A673 (cell line): Measurements from ENCODE around the gene DLL1. TPM values are rescaled to one million over a fixed set of nuclear protein-coding genes. Genes with fewer than 3 reads are reported as not detected.
A peak's percentile ranks its signal among the peaks of the same experiment; 100 is the strongest.

ENCODE experiments used
- BruUV-seq: library from RNA; stranded (reverse); fragments of 400-500 nt; replicated peaks from 2 replicates; lab custom pipeline; 2021; lab: Mats Ljungman, UMichigan
- CTCF ChIA-PET: fragments of 300-600 bp; sonication (Branson Sonifier 250); formaldehyde crosslinking; loops from one replicate; lab custom pipeline; 2022; ENCODE audit warnings: antibody characterized with exemption; lab: Charles Lee
- POLR2A ChIA-PET: fragments of 300-600 bp; sonication (Branson Sonifier 250); formaldehyde crosslinking; loops from one replicate; lab custom pipeline; 2022; ENCODE audit warnings: antibody characterized with exemption; ENCODE audit not compliant: low non-redundant PET; lab: Charles Lee
- DNase-seq: peaks from one replicate; pipeline ENCODE4 v3.0.0-alpha.2; 2015; ENCODE audit warnings: low spot score
- H3K27ac ChIP-seq: fragments of 200-600 bp; sonication (generic); 2 replicates; pipeline ENCODE4 v1.5.1; 2016; ENCODE audit warnings: mixed run types, low read depth, mild to moderate bottlenecking, mixed read lengths, antibody characterized with exemption, low read length; ENCODE audit not compliant: poor library complexity, severe bottlenecking
- H3K27me3 ChIP-seq: fragments of 200-600 bp; sonication (generic); replicated peaks from 2 replicates; pipeline ENCODE4 v1.6.1; 2017; ENCODE audit warnings: mixed run types, low read depth, mild to moderate bottlenecking, mixed read lengths, antibody characterized with exemption, low read length; ENCODE audit not compliant: insufficient read depth, poor library complexity
- H3K36me3 ChIP-seq: fragments of 200-600 bp; sonication (generic); 2 replicates; pipeline ENCODE4 v1.6.1; 2016; ENCODE audit warnings: mixed run types, mild to moderate bottlenecking, mixed read lengths, antibody characterized with exemption, low read length; ENCODE audit not compliant: insufficient read depth, poor library complexity, severe bottlenecking
- H3K4me1 ChIP-seq: fragments of 200-600 bp; sonication (generic); 2 replicates; pipeline ENCODE4 v1.6.1; 2017; ENCODE audit warnings: mixed run types, mild to moderate bottlenecking, mixed read lengths, antibody characterized with exemption, low read length; ENCODE audit not compliant: insufficient read depth, poor library complexity, severe bottlenecking
- H3K4me3 ChIP-seq: fragments of 200-600 bp; sonication (generic); 2 replicates; pipeline ENCODE4 v1.5.1; 2016; ENCODE audit warnings: low read depth, mixed run types, mild to moderate bottlenecking, mixed read lengths, low read length; ENCODE audit not compliant: poor library complexity, severe bottlenecking
- H3K9me3 ChIP-seq: fragments of 200-600 bp; sonication (generic); 2 replicates; pipeline ENCODE4 v1.6.1; 2016; ENCODE audit warnings: mixed run types, low read depth, mild to moderate bottlenecking, mixed read lengths, antibody characterized with exemption, low read length; ENCODE audit not compliant: poor library complexity, severe bottlenecking
- EZH2 ChIP-seq: fragments of 200-600 bp; sonication (generic); IDR thresholded peaks from 2 replicates; pipeline ENCODE4 v1.6.1; 2017; ENCODE audit warnings: borderline replicate concordance, low read depth, mild to moderate bottlenecking, mixed read lengths, antibody characterized with exemption, low read length; ENCODE audit not compliant: poor library complexity, severe bottlenecking
- intact Hi-C: fragments of 100-400 bp; cut with micrococcal nuclease; formaldehyde crosslinking; loops from one replicate; pipeline ENCODE4 v1.10.0; 2022; ENCODE audit not compliant: unreplicated experiment
- total RNA-seq: library from RNA; stranded (reverse); gene quantifications from 2 replicates; pipeline ENCODE4 v1.2.3, GENCODE V29; 2021
- TF ChIP-seq, protein P1 (sequence below): fragments of 300-800, 200-600 bp; sonication (generic); conservative IDR thresholded peaks from 2 replicates; pipeline ENCODE4 v1.5.1; 2017; ENCODE audit warnings: low read depth, mild to moderate bottlenecking, antibody characterized with exemption, low read length, moderate library complexity, mixed read lengths

Gene DLL1
- total RNA-seq, 1 experiment from 2014 or later, result 1.2 TPM

DNA sequence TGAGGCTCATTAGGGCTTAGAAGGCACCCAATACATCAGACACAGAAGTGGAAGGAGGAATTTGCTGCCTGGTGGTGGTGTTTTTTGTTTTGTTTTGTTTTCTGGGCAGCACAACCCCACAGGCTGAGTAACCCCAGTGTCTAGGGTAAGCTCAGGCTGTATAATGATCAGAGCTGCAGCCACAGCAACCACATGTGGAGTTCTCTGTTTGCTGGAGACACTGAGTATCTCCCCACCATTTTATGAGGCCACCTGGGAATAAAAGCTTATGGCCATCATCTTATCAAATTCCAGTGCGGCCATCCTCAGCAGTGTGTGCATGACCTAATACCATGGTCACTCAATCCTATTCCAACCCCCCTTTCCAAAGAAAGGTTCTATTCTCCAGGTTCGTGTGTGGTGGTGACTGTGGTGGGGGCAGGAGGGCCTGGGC, 3.4 kb upstream of the DLL1 start:
- no peak overlapping the region for H3K4me3 ChIP-seq
- H3K9me3 ChIP-seq, result no peaks in the 10 kb centered on the region
- H3K27ac ChIP-seq, result no peak overlapping the region
- ChIA-PET CTCF (interaction anchor here (0.6 kb wide), 2 partner anchors 24 to 1437 kb away, joined by 4 to 8 read pairs; no protein-coding TSS in a partner anchor), POLR2A (no interaction called here)
- TF ChIP-seq EZH2, result no peak
- TF ChIP-seq, protein P1, sequence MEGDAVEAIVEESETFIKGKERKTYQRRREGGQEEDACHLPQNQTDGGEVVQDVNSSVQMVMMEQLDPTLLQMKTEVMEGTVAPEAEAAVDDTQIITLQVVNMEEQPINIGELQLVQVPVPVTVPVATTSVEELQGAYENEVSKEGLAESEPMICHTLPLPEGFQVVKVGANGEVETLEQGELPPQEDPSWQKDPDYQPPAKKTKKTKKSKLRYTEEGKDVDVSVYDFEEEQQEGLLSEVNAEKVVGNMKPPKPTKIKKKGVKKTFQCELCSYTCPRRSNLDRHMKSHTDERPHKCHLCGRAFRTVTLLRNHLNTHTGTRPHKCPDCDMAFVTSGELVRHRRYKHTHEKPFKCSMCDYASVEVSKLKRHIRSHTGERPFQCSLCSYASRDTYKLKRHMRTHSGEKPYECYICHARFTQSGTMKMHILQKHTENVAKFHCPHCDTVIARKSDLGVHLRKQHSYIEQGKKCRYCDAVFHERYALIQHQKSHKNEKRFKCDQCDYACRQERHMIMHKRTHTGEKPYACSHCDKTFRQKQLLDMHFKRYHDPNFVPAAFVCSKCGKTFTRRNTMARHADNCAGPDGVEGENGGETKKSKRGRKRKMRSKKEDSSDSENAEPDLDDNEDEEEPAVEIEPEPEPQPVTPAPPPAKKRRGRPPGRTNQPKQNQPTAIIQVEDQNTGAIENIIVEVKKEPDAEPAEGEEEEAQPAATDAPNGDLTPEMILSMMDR, result no peak
- BruUV-seq, result no TSS peak
- no peak for DNase-seq
- H3K27me3 ChIP-seq, result peaks cover 91% of the 10 kb centered on the region
- peaks cover 28% of the 10 kb centered on the region for H3K4me1 ChIP-seq
- no peaks in the 10 kb centered on the region for H3K36me3 ChIP-seq
- intact Hi-C loops, result loop anchor here (10.0 kb wide), 2 partner anchors 220 to 350 kb away; no protein-coding TSS in a partner anchor

DNA sequence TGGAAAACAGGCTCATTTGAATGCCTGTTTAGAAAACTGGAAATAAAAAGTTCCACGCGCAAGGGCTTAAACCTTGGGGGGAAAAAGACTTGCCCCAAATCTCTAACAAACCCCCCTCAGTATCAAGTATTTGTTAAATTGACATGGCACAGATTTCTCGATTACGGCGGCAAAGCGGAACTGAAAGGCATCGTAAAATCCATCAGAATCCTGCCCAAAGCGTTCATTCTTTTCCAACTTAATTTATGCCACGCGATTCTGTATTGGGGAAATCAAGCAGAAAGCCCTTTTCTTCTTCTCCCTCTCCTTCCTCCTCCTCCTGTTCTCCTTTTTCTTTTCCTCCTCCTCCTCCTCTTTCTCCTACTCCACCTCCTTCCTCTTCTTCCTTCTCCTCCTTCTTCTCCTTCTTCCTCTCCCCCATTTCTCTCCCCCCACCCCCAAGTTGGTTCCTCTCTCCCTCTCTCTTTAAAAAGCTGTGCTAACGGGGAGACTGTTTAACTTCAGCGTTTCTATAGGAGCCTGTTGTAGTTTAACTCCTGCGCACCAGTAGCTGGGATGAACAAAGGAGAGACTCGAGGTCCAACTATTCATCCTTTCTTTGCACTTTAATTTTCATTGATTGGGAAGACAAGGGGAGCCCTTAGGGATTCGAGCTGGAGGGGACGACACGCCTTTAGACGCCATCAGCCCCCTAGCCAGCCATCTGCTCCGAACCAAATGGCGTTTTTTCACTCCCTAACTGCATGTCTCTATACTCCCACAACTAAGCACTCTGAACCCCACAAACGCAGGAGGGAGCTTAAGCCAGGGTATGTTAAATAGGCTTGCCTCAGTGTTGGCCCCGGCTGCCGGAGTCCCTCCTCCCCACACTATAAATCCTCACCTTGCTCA, 2.7 kb upstream of the DLL1 start:
- CTCF ChIA-PET, result interaction anchor here (0.6 to 1.3 kb wide), 3 partner anchors 23 to 1436 kb away, joined by 4 to 15 read pairs (median 8); no protein-coding TSS in a partner anchor
- POLR2A ChIA-PET, result no interaction called here
- Histone ChIP-seq H3K4me1 (peaks cover 28% of the 10 kb centered on the region), H3K36me3 (no peaks in the 10 kb centered on the region), H3K4me3 (peak overlapping the region; percentile 18), H3K27ac (no peak overlapping the region), H3K27me3 (peaks cover 93% of the 10 kb centered on the region), H3K9me3 (no peaks in the 10 kb centered on the region)
- TF ChIP-seq, protein P1, result no peak
- no peak for TF ChIP-seq EZH2
- DNase-seq, result no peak
- intact Hi-C loops, result loop anchor here (2.0 to 10.0 kb wide), 4 partner anchors 221 to 503 kb away; no protein-coding TSS in a partner anchor
- no TSS peak for BruUV-seq

DNA sequence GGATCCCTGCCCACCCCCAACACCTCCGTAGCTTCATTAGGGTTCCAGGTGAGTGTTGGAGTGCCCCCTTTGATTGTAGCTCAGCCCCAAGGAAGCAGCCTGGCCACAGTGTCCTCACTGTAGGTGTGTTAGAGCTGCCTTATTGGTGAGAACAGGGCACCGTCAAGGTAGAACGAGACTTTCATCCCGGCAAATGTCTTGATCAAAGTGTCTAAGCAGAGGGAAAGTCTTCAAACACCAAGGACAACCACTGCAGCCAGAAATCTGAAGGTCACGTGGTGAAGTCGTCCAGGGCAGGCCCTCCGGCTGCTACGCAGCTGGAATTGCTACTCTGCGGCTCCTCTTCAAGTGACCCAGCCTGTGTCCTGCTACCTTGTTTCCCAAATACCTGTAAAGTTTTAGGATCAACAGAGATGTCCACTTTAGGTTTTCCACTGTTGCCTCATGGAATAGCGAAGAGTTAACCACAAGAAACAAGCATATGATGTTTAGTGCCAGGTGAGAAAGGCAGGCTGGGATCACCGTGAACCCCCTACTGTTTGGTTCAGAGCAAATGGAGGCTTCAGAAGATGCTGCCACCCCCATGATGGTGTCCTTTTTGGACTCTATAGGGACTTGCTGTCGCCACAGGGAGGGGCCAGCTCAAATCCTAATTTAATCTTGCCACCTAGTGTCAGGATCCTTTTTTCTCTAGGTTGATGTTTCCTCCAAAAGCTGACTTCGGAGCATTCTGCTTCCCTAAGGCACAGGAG, 1.7 kb upstream of the DLL1 start:
- CTCF ChIA-PET, result interaction anchor here (0.6 to 1.3 kb wide), 2 partner anchors 70 to 461 kb away, joined by 9 to 15 read pairs; no protein-coding TSS in a partner anchor
- DNase-seq, result peak; percentile 60
- no TSS peak for BruUV-seq
- Histone ChIP-seq H3K4me1 (peaks cover 28% of the 10 kb centered on the region), H3K27me3 (peaks cover 90% of the 10 kb centered on the region), H3K27ac (no peak overlapping the region), H3K4me3 (peak overlapping the region; percentile 76), H3K36me3 (no peaks in the 10 kb centered on the region), H3K9me3 (no peaks in the 10 kb centered on the region)
- POLR2A ChIA-PET, result interaction anchor here (0.6 kb wide), 1 partner anchor 252 kb away, joined by 11 read pairs; no protein-coding TSS in a partner anchor
- TF ChIP-seq EZH2, result no peak
- TF ChIP-seq, protein P1, result peak; percentile 41
- intact Hi-C loops, result loop anchor here (2.0 to 10.0 kb wide), 4 partner anchors 222 to 502 kb away; no protein-coding TSS in a partner anchor
